Gastrocnemius medialis (tissue), 4 donors: Measurements from ENCODE around the gene ITPK1.

Experiments
- POLR2A ChIP-seq, 2 donors: fragments of 450-650 bp; IDR thresholded peaks; one replicate each; pipeline ENCODE4 v1.6.1; 2017; ENCODE audit warnings: antibody characterized with exemption in 2 of 2, mild to moderate bottlenecking in 2 of 2, moderate library complexity in 2 of 2
- TF ChIP-seq, protein P1 (sequence below), 5 experiments: fragments of 450-650 bp in 3 of 5; fragments of 200-600 bp in 2 of 5; sonication (generic) in 2 of 5; IDR thresholded peaks in 4 of 5; conservative IDR thresholded peaks in 1 of 5; 1 replicate in 4 of 5; 2 replicates in 1 of 5; pipeline ENCODE4 v1.5.1; 2016 to 2019; ENCODE audit warnings: antibody characterized with exemption in 5 of 5, mild to moderate bottlenecking in 3 of 5, moderate library complexity in 3 of 5

DNA sequence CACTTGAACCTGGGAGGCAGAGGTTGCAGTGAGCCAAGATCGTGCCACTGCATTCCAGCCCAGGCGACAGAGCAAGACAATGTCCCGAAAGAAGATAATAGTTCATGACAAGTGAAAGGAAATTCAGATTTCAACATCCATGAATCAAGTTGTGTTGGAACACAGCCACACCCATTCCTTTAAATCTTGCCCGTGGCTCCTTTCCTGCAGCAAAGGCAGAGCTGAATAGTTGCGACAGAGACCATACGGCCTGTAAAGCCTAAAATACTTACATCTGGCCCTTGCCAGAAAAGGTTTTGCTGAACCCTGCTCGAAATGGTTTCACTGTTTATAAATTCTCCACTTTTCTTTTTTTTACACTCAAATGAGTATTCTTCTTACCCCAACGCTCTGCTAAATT is 17.7 kb upstream of the ITPK1 start:
- TF ChIP-seq POLR2A (IDR thresholded peaks at IDR 0.05) = no peak
- TF ChIP-seq, protein P1, sequence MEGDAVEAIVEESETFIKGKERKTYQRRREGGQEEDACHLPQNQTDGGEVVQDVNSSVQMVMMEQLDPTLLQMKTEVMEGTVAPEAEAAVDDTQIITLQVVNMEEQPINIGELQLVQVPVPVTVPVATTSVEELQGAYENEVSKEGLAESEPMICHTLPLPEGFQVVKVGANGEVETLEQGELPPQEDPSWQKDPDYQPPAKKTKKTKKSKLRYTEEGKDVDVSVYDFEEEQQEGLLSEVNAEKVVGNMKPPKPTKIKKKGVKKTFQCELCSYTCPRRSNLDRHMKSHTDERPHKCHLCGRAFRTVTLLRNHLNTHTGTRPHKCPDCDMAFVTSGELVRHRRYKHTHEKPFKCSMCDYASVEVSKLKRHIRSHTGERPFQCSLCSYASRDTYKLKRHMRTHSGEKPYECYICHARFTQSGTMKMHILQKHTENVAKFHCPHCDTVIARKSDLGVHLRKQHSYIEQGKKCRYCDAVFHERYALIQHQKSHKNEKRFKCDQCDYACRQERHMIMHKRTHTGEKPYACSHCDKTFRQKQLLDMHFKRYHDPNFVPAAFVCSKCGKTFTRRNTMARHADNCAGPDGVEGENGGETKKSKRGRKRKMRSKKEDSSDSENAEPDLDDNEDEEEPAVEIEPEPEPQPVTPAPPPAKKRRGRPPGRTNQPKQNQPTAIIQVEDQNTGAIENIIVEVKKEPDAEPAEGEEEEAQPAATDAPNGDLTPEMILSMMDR (IDR thresholded peaks at IDR 0.05 in 4 of 5, conservative IDR thresholded peaks at IDR 0.05 in 1 of 5) = no peak
